Measurements from ENCODE around the gene SNTG2.

DNA sequence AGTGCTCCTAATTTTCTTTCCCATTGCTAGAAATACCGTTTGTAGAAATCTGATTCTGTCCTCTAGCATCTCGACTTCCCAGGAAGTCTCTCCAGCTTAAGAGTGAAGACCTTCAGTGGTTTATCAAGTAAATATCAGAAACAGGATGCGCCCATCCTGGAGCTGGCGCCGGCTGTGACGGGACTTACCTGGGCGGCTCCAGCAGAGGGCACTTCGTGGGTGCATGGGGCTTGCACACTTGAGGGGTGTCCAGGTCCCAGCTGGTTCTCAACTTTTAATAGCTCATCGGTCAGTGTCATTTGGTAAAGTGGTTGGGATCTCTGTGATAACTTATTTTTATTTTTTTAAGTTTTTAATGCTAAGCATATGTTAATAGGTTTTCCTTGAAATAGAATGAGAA lies 295.6 kb downstream of the SNTG2 start:
- no peak for TF ChIP-seq CTCF (IDR thresholded peaks at IDR 0.05)
- no peak for TF ChIP-seq POLR2A (IDR thresholded peaks at IDR 0.05)
